Stimulated activated CD8-positive, alpha-beta memory T cell treated with anti-CD3 and anti-CD28 coated beads, Interleukin-15, amount 100 ng/mL, for 1 hour (primary cell): ENCODE results near the gene UNC79.

Experiments
- DNase-seq: peaks from one replicate; pipeline ENCODE4 v3.0.0-alpha.2; 2020; ENCODE audit warnings: low read depth

Gene UNC79

GRCh38 chr14:93727917-93728650 lies 297.3 kb downstream of the UNC79 start:
- no peak for DNase-seq

GRCh38 chr14:93728651-93729016 lies 297.9 kb downstream of the UNC79 start:
- no peak for DNase-seq

- DNase-seq, result no peak
Measured at GRCh38 chr14:93729993-93730392, 299.3 kb downstream of the UNC79 start.

DNA sequence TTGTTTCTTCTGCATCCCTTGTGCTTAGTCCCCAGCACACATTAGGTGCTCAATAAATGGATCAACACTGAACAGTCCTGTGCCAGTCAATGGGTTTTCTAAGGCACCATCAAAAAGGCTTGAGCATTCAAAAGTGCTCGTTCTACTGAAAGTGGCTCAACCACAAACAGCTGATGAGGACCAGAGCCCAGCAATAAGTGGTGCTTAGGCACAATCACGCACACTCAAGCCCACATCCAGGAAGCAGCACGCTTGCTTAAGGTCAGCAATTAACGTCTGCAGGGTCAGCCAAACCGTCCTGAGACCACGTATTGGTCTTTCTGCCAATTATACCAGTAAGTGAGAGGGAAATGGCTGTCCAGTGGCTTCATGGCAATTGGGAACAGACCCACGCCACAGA lies 301.0 kb downstream of the UNC79 start:
- DNase-seq, result no peak

GRCh38 chr14:93732524-93732923 lies 301.8 kb downstream of the UNC79 start:
- no peak for DNase-seq

DNA sequence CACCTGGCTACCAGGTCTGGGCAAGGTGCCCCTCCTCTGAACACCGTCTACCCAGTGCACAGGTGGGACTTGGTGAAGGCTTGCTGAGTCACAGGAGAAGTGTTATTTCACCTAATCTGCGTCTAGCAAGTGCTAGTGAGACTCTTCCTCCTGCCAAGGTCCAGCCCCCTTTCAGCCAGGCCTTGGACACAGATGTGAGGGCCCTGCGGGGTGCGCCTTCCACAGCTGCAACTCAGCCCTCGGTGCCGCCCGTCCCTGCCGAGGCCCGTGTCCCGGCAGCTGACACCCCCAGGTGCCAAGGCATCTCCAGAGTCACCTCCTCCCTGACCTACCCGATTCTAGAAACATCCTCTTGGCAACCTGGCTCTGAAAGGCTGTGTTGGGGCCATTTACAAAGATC lies 302.5 kb downstream of the UNC79 start:
- DNase-seq, result no peak

DNA sequence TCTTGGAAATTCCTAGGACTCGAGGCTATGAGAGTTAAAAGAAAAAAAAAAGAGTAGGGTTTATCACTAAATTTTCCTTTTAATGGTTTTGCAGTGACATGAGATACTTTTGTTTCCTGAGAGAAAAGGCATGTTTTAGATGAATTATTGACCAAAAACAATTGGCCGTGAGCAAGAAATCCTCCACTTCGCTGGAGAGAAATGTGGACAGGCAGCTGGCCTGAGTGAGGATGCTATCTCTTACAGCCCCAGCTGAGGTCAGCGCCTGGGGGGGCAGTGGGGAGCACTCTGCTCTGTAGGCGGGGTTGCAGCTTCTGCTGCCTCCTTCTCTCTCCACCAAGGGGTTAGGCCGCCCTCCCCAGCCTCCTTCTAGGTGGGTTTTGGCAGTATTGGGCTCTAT lies 302.9 kb downstream of the UNC79 start:
- DNase-seq, result no peak

GRCh38 chr14:93734086-93734822 lies 303.5 kb downstream of the UNC79 start:
- no peak for DNase-seq

GRCh38 chr14:93735206-93735605 lies 304.5 kb downstream of the UNC79 start:
- DNase-seq, result no peak

DNA sequence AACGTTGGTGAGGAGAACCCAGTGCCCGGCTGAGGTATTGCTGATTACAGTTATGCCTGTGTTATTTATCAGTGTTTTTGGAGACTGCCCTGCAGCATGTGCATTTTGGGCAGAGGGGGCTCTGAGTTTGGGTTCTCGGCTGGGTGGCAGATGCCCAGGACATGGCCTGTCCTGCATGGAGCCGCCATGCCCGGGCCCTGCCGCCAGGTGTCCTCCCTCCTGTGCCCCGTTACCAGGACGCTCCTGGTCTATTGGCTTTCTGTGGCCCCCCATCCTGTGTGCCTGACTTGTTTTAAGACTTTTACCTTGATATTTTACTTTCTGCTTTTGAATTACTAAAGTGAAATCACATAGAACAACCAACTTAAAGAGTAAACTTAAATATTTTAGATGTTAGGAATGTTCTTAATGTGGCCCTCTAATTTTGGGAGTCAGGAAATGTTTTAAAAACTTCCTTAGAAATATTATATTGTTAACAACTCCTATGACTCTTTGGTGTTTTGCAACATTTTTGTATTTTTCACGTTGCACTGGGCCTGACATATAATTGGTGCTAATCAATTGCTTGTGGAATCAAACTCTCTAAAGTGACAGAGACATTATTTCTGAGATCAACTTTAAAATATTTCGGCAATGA lies 305.8 kb downstream of the UNC79 start:
- DNase-seq, result no peak

DNA sequence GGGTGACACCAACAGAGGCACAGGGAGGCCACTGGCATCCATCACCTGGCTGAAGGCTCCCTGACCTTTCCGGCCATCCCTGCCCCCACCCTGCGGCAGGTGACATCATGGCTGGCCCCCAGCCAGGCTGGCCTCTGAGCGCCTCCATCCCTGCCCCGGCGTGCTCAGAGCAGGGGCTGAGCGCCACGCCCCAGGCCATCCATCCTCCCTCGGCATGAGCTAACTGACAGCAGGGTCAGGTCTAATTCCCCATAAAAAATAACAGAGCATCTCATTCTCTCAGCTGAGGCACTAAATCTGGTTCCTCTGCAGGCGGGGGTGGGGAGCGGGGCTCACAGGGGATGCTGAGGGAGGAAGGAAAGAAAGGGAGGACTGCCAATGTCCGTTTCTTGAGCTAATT lies 306.9 kb downstream of the UNC79 start:
- DNase-seq, result no peak

- no peak for DNase-seq
Measured at GRCh38 chr14:93741556-93742230, 311.0 kb downstream of the UNC79 start.

DNA sequence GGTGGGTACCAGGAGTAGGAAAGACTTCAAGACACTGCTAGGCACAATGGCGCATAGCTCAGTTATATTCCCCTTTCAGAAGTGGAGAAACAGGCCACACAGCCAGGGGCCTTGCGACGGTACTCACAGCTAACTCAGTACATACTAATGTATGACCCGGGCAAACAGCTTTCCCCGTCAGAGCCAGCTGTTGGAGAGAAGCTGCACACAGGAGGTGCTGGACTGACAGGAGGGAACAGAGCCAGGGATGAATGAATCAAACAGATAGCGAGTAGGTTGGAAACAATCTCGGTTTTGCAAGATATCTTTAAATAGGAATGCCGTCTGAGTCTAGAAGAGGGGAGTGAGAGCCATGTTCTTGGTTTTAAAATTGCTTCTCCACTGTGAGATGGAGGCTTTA lies 312.0 kb downstream of the UNC79 start:
- no peak for DNase-seq

DNA sequence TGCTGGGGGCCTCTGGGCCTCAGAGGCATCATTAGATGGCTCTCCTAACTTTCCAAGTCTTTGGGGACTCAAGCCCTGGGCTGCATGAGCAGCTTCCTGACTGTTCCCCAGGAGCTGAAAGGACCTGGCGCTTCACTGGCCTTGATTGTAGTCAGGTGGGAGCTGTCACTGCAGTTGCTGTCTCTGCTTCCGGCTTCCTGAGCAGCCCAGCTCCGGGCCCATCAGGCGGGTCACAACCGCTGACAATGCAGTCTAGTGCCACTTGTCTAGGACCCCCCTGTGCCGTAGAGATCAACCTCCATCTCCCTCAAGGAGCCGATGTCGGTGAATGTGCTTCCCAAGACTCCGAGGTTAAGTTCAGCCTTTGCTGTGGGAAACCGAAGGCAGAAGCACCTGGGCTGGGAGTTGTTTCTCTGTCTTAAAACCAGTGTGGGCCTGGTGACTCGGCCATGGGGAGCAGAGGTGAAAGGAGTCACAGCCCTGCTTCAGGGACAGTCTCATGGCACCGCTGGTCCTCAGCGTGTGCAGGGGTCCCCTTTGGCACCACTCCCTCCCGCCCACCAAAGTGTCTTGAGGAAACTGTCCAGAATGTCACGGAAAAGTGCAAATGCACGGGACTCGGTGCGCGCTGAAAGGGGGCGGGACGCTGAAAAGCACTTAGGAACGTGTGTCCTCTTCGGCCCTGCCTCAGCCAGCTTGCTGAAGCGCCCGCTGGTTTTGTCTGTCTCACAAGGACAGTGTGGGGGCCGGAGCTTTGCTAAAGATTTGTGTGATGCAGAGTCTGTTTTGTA lies 312.7 kb downstream of the UNC79 start:
- DNase-seq, result no peak

DNA sequence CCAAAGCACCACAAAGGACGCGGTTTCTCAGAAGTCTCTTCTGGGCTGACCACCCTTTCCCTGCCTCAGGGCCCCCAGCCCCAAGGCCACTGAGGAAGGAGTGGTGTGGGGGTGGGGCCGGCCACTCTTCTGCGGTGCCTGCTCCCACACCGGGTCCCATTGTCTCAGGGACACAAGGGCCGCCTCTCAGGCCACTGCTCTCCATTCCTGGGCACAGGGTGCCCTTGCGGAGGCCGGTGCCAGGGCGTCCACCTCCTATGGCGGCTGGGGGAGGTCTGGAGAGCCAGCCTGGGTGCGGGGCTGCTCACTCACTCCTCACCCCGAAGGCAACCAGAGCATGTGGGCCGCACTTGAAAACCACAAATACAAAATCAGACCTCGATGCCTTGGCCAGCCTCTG lies 313.4 kb downstream of the UNC79 start:
- no peak for DNase-seq

- DNase-seq, result no peak
Measured at GRCh38 chr14:93744876-93745275, 314.1 kb downstream of the UNC79 start.

- DNase-seq, result no peak
Measured at GRCh38 chr14:93745603-93746273, 315.0 kb downstream of the UNC79 start.

GRCh38 chr14:93747102-93747501 lies 316.4 kb downstream of the UNC79 start:
- no peak for DNase-seq

DNA sequence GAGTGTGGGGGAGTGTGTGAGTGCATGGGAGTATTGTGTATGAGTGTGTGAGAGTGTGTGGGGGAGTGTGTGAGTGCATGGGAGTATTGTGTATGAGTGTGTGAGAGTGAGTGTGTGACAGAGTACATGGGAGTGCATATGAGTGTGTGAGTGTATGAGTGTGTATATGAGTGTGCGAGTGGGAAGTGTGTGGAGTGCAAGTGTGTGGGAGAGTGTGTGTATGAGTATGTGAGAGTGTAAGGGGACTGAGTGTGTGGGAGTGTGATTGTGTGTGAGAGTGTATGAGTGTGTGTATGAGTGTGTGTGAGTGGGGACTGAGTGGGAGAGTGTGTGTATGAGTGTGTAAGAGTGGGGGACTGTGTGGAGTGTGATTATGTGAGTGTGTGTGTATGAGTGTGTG lies 316.8 kb downstream of the UNC79 start:
- DNase-seq, result no peak

DNA sequence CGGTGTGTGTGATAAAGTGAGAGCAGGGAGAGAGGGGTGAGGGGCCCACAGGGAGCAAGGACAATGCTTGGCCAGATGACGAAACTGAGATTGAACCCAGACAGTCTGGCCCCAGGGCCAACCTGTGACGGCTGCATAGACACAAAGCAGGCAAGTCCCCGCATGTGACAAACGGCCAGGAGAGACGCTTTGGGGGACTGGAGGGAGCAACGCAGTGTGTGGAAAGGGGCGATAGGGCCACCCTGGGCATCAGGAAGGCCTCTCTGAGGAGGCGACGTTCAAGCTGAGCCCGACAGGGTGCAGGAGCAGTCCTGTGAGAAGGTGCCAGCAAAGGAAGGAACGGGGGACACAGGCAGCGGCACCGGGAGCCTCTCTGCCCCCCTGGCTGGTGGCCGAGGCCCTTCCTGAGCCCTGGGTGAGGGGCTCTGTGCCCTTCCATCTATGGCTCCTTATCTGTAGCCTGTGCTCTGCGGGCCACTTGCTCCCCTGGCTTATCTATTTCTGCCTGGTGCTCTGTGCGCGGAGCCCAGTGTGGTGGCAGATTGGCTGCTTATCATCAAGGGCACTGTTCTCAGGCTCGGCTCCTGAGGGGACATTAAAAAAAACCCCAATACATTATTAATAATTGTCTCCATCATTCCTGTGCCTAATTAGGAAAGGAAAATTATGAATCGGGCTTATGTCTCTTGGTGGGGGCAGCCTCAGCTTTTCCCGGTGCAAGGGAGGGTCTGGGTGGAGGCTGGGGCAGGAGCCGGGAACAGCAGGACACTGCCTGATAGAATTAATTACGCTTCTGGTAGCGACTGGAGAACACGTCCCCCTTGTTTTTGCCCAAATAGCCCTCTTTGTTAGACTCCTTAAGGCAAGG lies 317.7 kb downstream of the UNC79 start:
- DNase-seq, result no peak

DNA sequence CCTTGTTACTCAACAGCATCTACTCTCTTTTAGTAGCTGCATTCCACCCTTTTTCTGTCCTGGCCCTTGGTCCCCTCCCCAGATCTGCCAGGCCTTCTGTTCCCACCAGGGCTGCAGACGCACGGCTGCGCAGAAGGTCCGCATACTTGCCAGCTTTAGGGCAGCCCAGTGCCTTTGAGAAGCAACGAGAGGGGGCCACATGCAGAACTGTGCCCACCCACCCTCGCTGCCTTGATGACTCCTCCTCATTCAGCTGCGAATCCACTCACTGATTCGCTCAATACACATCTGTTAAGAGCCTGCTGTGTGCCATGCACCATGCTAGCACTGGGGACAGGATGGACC lies 318.3 kb downstream of the UNC79 start:
- no peak for DNase-seq
